ENCODE measurements around the gene MKI67.

Gene MKI67

GRCh38 chr10:128083191-128083895 lies 42.9 kb downstream of the MKI67 start:
- DNase-seq: no peak

- DNase-seq: no peak
Measured at GRCh38 chr10:128081720-128082119, 44.5 kb downstream of the MKI67 start.

GRCh38 chr10:128081222-128081621 lies 45.0 kb downstream of the MKI67 start:
- no peak for DNase-seq

- no peak for DNase-seq
Measured at GRCh38 chr10:128080641-128081040, 45.6 kb downstream of the MKI67 start.

GRCh38 chr10:128080231-128080630 lies 46.0 kb downstream of the MKI67 start:
- DNase-seq: no peak

GRCh38 chr10:128078136-128078969 lies 47.9 kb downstream of the MKI67 start:
- DNase-seq: peak in 10 of 56 donors; percentile 5 to 37 (median 12)

GRCh38 chr10:128077155-128077875 lies 48.9 kb downstream of the MKI67 start:
- no peak for DNase-seq

GRCh38 chr10:128074589-128074988 lies 51.6 kb downstream of the MKI67 start:
- no peak for DNase-seq

- no peak for DNase-seq
Measured at GRCh38 chr10:128073890-128074289, 52.3 kb downstream of the MKI67 start.

GRCh38 chr10:128072941-128073645 lies 53.1 kb downstream of the MKI67 start:
- no peak for DNase-seq

GRCh38 chr10:128072046-128072445 lies 54.2 kb downstream of the MKI67 start:
- DNase-seq: no peak

GRCh38 chr10:128071417-128071782 lies 54.8 kb downstream of the MKI67 start:
- DNase-seq: no peak

- no peak for DNase-seq
Measured at GRCh38 chr10:128070721-128071416, 55.4 kb downstream of the MKI67 start.

GRCh38 chr10:128070161-128070560 lies 56.1 kb downstream of the MKI67 start:
- DNase-seq: no peak

- peak in 49 of 56 donors; percentile 7 to 76 (median 51) for DNase-seq
Measured at GRCh38 chr10:128069351-128070051, 56.7 kb downstream of the MKI67 start.

- DNase-seq: no peak
Measured at GRCh38 chr10:128068398-128069285, 57.6 kb downstream of the MKI67 start.

- no peak for DNase-seq
Measured at GRCh38 chr10:128067691-128068397, 58.4 kb downstream of the MKI67 start.

- DNase-seq: no peak
Measured at GRCh38 chr10:128066870-128067382, 59.3 kb downstream of the MKI67 start.
